ENCODE data around the gene HS2ST1.

- TF ChIP-seq, protein P1, sequence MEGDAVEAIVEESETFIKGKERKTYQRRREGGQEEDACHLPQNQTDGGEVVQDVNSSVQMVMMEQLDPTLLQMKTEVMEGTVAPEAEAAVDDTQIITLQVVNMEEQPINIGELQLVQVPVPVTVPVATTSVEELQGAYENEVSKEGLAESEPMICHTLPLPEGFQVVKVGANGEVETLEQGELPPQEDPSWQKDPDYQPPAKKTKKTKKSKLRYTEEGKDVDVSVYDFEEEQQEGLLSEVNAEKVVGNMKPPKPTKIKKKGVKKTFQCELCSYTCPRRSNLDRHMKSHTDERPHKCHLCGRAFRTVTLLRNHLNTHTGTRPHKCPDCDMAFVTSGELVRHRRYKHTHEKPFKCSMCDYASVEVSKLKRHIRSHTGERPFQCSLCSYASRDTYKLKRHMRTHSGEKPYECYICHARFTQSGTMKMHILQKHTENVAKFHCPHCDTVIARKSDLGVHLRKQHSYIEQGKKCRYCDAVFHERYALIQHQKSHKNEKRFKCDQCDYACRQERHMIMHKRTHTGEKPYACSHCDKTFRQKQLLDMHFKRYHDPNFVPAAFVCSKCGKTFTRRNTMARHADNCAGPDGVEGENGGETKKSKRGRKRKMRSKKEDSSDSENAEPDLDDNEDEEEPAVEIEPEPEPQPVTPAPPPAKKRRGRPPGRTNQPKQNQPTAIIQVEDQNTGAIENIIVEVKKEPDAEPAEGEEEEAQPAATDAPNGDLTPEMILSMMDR (IDR thresholded peaks at IDR 0.05), result no peak
- TF ChIP-seq POLR2A (IDR thresholded peaks at IDR 0.05), result no peak
These were observed 207.3 kb downstream of the HS2ST1 start for GRCh38 chr1:87121711-87122163.
